Ovary (tissue), 3 donors: ENCODE measurements around the gene TLE2.

Source experiments
- EP300 ChIP-seq: sonication (generic); formaldehyde crosslinking; IDR thresholded peaks from one replicate; pipeline ENCODE4 v1.6.1; 2017; ENCODE audit warnings: antibody characterized with exemption
- POLR2A ChIP-seq: fragments of 450-650 bp; IDR thresholded peaks from one replicate; pipeline ENCODE4 v1.6.1; 2017; ENCODE audit warnings: antibody characterized with exemption, mild to moderate bottlenecking, moderate library complexity
- TF ChIP-seq, protein P1 (sequence below), 3 donors: fragments of 450-650 bp in 2 of 3; fragments of 200-600 bp in 1 of 3; IDR thresholded peaks; one replicate each; pipeline versions ENCODE4 v1.5.1 to v1.8.0; 2016 to 2022; ENCODE audit warnings: antibody characterized with exemption in 3 of 3, mild to moderate bottlenecking in 1 of 3
- donor health status: DM: no; HTN: no; CAD: no.

DNA sequence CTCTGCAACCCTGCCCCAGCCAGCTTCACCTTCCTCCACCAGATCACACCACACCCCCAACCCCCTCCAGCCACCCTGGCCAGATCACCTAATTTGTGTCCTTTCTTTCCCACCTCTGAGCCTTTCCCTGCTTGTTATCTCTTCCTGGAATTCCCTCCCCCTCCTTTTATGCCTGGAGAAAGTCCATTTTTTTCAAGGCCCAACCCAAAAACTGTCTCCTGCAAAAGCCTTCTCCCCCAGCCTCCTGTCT lies 5.3 kb upstream of the TLE2 start:
- TF ChIP-seq, protein P1, sequence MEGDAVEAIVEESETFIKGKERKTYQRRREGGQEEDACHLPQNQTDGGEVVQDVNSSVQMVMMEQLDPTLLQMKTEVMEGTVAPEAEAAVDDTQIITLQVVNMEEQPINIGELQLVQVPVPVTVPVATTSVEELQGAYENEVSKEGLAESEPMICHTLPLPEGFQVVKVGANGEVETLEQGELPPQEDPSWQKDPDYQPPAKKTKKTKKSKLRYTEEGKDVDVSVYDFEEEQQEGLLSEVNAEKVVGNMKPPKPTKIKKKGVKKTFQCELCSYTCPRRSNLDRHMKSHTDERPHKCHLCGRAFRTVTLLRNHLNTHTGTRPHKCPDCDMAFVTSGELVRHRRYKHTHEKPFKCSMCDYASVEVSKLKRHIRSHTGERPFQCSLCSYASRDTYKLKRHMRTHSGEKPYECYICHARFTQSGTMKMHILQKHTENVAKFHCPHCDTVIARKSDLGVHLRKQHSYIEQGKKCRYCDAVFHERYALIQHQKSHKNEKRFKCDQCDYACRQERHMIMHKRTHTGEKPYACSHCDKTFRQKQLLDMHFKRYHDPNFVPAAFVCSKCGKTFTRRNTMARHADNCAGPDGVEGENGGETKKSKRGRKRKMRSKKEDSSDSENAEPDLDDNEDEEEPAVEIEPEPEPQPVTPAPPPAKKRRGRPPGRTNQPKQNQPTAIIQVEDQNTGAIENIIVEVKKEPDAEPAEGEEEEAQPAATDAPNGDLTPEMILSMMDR (IDR thresholded peaks at IDR 0.05) = no peak
- no peak for TF ChIP-seq POLR2A
- no peak for TF ChIP-seq EP300
